ENCODE measurements around the gene ZMIZ2.
"Not testable (repeated sequence)": the region's sequence is repeated elsewhere in the genome, so short reads cannot be mapped to it uniquely, and the experiment has no call there.

The ZMIZ2 gene, protein sequence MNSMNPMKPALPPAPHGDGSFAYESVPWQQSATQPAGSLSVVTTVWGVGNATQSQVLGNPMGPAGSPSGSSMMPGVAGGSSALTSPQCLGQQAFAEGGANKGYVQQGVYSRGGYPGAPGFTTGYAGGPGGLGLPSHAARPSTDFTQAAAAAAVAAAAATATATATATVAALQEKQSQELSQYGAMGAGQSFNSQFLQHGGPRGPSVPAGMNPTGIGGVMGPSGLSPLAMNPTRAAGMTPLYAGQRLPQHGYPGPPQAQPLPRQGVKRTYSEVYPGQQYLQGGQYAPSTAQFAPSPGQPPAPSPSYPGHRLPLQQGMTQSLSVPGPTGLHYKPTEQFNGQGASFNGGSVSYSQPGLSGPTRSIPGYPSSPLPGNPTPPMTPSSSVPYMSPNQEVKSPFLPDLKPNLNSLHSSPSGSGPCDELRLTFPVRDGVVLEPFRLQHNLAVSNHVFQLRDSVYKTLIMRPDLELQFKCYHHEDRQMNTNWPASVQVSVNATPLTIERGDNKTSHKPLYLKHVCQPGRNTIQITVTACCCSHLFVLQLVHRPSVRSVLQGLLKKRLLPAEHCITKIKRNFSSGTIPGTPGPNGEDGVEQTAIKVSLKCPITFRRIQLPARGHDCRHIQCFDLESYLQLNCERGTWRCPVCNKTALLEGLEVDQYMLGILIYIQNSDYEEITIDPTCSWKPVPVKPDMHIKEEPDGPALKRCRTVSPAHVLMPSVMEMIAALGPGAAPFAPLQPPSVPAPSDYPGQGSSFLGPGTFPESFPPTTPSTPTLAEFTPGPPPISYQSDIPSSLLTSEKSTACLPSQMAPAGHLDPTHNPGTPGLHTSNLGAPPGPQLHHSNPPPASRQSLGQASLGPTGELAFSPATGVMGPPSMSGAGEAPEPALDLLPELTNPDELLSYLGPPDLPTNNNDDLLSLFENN

DNA sequence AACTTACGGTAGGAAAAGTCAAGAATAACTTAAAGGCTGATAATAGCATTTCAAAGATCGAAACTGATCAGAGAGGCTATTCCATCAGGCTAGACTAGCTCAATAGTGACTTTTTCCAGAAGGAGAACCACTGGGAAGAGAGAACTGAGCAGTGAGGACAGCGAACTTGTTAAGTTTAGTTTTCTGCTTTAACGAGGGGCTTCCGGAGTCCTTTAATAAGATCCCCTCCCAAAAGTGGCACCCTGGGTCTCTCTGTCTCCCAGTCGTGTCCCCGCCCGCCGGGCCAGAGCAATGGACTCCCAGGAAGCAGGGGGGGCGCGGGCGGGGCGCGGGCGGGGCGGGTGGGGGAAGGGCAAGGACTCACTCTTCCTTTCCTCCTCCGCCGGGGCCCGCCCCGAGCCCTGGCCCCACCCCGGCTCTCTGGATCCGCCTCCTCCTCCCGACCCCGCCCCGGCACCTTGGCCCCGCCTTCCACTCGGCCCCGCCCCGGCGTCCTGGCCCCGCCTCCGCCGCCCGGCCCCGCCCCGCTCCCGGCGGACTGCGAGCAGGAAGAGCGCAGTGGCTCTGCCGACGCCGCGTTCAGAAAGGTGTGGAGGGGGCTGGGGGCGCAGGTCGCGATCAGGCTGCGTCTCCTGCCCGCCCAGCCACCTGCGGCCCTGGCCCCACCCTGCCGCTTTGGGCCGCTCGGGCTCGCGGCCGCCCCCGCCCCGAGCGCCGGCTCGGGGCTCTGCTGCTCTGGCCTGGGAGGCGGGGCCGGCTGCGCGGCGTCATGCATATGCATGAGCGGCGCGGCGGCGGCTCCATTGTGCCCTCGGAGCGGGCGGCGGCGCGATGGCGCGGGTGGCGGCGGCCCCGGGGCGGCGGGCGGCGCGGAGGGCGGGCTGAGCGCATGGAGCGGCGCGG, at the start of gene ZMIZ2:
Gene ZMIZ2, plus strand, starts transcription at position 803 of the 903 bp plus-strand sequence. CDS start 7,403 bp downstream, outside the sequence.
- DNase-seq (ENCODE audit: low read depth, low spot score): peak; percentile 79

DNA sequence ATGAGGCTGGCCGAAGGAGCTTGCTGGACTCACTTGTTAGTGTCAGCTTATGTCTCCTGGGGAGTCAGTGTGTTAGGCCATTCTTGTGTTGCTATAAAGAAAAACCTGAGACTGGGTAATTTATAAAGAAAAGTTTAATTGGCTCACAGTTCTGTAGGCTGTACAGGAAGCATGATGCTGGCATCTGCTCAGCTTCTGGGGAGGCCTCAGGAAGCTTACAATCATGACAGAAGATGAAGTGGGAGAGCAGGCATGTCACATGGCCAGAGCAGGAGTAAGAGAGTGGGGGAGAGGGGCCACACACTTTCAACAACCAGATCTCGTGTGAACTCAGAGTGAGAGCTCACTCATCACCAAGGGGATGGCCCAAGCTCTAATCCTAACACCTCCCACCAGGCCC, 49.0 kb upstream of the ZMIZ2 start:
- not testable (repeated sequence) for DNase-seq (ENCODE audit: low read depth, low spot score)

DNA sequence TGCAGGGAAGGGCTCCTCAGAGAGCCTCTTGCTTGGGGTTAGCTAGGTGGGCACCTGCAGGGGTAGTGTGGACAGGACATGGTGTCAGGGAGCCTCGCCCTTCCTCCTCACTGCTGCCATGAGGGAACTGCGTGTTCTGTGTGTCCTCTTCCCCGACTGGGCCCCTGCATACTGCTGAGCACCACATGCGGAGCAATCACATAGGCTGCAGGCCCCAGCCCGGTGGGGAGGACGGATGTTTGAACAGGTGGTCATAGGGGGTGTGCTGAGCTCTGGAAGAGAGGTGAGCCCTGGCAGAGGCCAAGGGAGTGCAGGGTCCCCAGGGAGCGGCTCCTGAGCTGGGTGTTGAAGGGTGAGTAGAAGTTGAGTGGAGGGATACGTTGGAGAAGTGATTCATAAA, 48.3 kb upstream of the ZMIZ2 start:
- no peak for DNase-seq (ENCODE audit: low read depth, low spot score)

DNA sequence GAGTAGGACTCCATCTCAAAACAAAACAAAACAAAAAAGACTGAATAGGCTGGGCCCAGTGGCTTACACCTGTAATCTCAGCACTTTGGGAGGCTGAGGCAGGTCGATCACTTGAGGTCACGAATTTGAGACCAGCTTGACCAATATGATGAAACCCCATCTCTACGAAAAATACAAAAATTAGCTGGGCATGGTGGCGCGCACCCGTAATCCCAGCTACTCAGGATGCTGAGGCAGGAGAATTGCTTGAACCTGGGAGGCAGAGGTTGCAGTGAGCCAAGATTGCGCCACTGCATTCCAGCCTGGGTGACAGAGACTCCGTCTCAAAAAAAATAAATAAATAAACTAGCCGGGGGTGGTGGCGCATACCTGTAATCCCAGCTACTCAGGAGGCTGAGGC, 45.3 kb upstream of the ZMIZ2 start:
- not testable (repeated sequence) for DNase-seq (ENCODE audit: low read depth, low spot score)

DNA sequence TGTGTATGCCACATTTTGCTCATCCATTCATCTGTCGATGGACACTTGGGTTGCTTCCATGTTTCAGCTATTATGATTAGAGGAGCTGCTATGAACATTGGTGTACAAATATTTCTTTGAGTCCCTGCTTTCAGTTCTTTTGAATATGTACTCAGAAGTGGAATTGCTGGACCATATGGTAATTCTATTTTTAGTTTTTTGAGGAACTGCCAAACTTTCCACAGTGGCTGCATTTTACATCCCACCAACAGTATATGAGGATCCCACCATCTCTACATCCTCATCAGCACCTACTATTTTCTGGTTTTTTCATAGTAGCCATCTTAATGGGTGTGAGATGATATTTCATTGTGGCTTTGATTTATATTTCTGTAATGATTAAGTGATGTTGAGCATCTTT, 44.7 kb upstream of the ZMIZ2 start:
- DNase-seq (ENCODE audit: low read depth, low spot score): no peak

GRCh38 chr7:44705434-44705833, 43.2 kb upstream of the ZMIZ2 start:
- no peak for DNase-seq (ENCODE audit: low read depth, low spot score)

DNA sequence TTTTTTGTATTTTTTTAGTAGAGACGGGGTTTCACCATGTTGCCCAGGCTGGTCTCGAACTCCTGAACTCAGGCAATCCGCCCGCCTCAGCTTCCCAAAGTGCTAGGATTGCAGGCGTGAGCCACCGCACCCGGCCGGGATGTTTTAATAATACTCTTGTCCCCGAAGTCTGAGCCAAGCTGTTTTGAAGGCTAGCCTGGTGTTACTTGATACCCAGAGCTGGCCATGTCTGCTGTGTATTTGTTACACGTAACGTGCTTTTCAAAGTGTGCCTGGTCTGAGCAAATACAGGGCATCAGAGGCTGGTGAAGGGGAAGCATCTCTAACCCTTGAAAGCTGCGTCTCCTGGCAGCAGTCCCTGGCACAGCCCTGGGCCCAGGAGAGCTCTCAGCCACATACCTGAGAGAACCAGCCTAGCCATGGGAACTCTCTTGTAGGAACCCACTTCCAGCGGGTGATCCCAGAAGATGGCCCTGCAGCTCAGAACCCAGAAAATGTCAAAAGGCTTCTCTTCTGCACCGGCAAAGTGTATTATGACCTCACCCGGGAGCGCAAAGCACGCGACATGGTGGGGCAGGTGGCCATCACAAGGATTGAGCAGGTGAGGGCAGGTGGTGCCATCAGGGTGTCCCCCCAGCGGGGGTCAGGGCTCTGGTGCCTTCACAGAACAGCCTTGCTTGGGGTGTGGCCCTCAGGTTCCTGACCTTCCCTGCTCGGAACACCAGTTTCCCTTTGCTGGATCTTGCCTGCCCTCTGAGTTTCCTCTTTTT, 41.7 kb upstream of the ZMIZ2 start:
- DNase-seq (ENCODE audit: low read depth, low spot score): no peak

DNA sequence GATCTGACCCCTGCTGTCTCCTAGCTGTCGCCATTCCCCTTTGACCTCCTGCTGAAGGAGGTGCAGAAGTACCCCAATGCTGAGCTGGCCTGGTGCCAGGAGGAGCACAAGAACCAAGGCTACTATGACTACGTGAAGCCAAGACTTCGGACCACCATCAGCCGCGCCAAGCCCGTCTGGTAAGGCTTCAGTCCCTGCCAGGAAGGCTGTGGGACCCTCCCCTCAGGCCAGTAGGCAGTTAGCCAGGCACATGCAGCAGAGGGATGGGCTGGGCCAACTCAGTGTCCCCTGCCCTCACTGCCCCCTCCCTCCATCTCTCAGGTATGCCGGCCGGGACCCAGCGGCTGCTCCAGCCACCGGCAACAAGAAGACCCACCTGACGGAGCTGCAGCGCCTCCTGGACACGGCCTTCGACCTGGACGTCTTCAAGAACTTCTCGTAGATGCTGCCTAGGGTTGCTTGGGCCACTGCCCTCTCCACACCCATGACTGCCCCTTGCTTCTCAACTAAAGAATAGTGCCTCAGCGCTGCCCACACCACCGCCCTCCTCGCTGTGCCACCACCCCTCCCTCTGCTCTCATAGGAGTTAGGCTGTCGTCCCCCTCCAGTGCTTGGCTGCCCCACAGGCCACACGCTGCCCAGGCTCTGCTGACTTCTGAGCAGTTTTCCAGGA, 41.0 kb upstream of the ZMIZ2 start:
- no peak for DNase-seq (ENCODE audit: low read depth, low spot score)

DNA sequence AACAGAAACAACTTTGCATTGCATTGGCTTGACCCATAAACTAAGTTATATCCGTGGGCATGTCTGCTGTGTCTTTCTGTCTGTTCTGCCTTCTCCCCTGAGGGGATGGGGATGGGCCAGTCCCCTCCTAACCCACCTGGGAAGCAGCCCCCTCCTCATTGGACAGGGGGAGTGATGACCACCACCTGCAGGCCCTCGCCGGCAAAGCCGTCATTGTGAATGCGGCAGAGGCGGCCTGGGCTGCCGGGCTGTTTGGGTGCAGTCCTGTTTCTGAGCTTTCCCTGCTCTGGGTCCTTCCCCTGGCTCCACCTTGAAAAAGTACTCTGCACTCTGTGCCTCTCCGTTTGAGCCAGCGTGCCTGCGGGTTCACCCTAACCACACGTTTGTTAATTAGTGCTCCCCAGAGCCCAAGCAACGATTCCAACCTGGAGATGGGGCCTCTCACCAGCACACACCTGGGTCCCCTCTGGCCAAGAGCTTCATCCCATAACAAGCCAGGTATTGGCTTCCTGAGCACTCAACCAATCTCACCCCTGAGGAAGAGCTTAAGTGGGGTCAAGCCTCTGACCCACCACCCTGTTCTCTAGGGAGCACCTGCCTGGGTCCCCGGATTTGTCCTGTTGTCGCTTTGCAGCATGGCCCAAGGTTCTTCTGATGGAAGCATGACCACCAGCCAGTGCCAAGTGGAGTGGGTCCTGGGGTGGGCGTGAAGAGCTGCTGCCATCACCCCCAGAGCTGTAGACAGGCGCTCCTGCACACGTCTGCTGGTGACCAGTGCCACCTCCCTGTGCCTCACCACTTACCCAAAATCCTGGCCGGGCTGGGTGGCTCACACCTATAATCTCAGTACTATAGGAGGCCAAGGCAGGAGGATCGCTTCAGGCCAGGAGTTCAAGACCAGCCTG, 39.4 kb upstream of the ZMIZ2 start:
- DNase-seq (ENCODE audit: low read depth, low spot score): no peak

- DNase-seq (ENCODE audit: low read depth, low spot score): no peak
These were observed 38.6 kb upstream of the ZMIZ2 start for GRCh38 chr7:44709945-44710596.

DNA sequence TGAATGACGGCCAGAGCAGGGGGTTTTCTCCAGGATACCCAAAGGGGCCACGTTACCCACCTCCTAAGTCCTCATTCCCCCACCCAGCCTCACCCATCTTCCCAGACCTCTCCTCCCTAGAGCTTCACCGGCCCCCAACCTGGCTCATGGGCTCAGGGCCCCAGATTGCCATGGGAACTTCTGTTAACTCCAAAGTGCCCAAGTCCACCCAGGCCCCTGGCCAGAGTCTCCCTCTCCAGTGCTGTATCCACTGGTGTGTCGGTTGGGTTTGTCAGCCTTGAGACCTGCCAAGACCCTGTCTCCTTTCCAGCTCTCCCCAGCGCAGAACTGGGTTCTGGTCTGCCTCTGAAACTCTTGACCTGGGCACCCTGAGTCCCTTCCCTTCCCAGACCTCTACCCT, 37.1 kb upstream of the ZMIZ2 start:
- DNase-seq (ENCODE audit: low read depth, low spot score): no peak

DNA sequence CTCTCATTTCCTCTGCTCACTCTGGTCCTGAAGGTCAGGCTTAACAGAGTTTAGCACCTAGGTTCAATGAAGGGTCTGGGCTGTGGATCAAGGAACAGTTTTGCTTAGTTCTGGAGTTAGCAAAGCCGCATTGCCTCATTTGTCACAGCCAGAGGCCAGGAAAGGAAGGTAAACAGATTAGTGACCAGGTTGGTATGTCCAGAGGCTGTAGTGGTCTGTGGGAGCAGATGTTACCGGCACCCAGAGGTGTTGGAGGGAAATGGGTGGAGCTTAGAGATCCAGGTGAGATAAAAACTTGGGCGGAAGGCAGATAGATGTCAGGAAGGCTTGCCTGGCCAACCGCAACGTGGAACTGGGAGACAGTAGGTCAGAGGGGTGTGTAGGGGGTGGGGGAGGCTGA, 36.6 kb upstream of the ZMIZ2 start:
- no peak for DNase-seq (ENCODE audit: low read depth, low spot score)

DNA sequence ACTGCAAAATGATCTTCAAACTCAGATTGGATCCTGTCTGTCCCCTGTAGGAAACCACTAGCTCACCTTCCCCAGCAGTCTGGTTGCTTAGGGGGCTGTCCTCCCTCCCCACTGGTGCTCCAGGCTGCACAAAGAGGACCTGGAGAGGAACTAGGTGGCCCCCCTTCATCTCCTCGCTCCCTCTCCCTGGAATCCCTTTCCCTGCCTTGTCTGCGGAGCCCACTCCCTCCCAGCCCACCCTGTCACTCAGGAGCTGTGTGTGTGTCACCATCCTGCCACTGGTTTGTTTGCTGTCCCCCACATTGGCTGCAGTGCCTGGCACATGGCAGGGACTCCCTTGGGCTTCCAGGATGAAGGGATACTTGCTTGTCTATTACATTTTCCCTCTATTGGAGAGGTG, 35.5 kb upstream of the ZMIZ2 start:
- no peak for DNase-seq (ENCODE audit: low read depth, low spot score)

DNA sequence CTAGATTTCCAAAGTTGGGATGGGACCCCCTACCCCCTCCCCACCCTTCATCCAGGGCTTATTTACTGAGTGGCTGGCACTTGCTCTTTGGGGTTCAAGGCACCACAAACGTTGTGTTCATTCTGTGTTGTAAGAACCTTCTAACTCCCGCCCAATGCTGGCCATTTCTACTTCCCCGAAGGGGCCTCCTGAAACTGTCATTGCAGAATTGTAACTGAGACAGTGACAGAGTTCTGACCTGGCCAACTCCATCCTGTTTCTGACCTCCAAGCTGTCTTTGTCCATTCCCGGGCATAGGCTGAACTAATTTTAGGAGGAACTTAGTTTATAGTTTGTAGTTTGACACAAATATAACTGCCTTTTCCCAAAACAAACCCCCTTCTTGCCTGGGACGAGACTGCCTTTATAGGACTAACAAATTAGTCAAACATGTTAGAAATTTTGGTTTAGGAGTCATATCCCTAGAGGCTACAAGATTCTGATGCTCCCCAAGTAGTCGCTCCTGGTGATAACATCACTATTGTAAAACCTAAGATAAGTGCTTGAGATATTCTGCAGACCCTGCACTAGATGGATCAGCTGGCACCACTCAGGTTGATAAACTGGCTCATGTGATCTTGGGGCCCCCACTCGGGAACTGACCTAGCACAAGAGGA, 34.8 kb upstream of the ZMIZ2 start:
- no peak for DNase-seq (ENCODE audit: low read depth, low spot score)

- DNase-seq (ENCODE audit: low read depth, low spot score): no peak
These were observed 32.4 kb upstream of the ZMIZ2 start for GRCh38 chr7:44716205-44716604.

GRCh38 chr7:44720301-44720700, 28.3 kb upstream of the ZMIZ2 start:
- DNase-seq (ENCODE audit: low read depth, low spot score): no peak

DNA sequence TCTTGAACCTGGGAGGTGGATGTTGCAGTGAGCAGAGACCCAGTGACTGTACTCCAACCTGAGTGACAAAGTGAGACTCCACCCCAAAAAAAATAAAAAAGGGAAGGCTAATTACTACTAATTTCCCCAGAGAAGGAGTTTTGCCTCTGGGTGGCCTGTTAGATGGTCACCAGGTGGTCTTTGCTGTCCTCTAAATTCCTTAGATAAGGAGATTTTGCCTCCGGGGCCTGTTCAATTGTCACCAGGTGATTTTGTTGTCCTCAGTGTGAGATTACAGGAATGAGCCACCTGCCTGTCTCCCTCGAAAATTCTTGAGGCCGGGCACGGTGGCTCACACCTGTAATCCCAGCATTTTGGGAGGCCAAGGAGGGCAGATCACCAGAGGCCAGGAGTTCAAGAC, 24.4 kb upstream of the ZMIZ2 start:
- no peak for DNase-seq (ENCODE audit: low read depth, low spot score)

DNA sequence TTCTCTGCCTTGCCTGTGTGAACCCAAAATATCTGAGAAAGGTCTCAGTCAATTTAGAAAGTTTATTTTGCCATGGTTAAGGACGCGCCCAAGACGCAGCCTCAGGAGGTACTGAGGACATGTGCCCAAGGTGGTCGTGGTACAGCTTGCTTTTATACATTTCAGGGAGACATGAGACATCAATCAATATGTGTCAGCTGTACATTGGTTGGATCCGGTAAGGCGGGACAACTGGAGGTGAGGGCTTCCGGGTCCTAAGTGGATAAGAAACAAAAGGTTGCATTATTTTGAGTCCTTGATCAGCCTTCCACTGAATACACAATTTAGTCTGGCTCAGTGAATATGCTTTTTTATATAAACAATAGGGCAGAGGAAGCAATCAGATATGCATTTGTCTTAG, 22.4 kb upstream of the ZMIZ2 start:
- DNase-seq (ENCODE audit: low read depth, low spot score): not testable (repeated sequence)

Measured in activated naive CD8-positive, alpha-beta T cell treated with anti-CD3 and anti-CD28 coated beads, Interleukin-2, amount 50 U/mL, for 16 hours (primary cell).